ENCODE results near the gene NAA35.

The NAA35 gene

DNA sequence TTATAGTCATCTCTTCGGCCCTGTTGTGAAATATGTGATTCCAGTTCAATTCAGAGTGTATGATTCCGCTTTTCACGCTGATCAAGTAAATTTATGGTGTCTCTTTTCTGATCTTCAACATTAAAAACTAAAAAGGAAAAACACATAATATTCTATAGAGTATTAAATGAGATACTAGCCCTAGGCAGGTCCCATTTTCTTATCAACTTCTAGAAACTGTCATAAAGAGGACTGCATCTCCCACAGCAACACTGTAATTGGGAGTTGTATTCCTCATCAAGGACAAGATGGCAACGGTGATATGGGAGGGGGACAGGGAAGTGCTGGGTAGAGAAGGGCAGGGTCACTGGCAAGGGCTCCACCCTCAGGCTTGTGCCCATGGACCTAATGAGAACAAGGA, 86.8 kb downstream of the NAA35 start:
- no peak overlapping the region for H3K4me3 ChIP-seq (replicated peaks; ENCODE audit: insufficient read depth, low read length)
- no peaks in the 10 kb centered on the region for H3K27me3 ChIP-seq (ENCODE audit: insufficient read depth, poor library complexity, severe bottlenecking)
- no peak overlapping the region for H3K27ac ChIP-seq (replicated peaks)
- no peak for DNase-seq (ENCODE audit: low read depth in 1 of 2, low spot score in 1 of 2)
- TF ChIP-seq POLR2AphosphoS5 (IDR thresholded peaks at IDR 0.05; ENCODE audit: low read depth) (no peak), GABPA (IDR thresholded peaks at IDR 0.05; ENCODE audit: low read depth) (no peak), CTCF (IDR thresholded peaks at IDR 0.05; ENCODE audit: insufficient read depth, low read length) (no peak), SPI1 (IDR thresholded peaks at IDR 0.05; ENCODE audit: borderline replicate concordance, low read depth) (no peak)
- TF ChIP-seq, protein P1, sequence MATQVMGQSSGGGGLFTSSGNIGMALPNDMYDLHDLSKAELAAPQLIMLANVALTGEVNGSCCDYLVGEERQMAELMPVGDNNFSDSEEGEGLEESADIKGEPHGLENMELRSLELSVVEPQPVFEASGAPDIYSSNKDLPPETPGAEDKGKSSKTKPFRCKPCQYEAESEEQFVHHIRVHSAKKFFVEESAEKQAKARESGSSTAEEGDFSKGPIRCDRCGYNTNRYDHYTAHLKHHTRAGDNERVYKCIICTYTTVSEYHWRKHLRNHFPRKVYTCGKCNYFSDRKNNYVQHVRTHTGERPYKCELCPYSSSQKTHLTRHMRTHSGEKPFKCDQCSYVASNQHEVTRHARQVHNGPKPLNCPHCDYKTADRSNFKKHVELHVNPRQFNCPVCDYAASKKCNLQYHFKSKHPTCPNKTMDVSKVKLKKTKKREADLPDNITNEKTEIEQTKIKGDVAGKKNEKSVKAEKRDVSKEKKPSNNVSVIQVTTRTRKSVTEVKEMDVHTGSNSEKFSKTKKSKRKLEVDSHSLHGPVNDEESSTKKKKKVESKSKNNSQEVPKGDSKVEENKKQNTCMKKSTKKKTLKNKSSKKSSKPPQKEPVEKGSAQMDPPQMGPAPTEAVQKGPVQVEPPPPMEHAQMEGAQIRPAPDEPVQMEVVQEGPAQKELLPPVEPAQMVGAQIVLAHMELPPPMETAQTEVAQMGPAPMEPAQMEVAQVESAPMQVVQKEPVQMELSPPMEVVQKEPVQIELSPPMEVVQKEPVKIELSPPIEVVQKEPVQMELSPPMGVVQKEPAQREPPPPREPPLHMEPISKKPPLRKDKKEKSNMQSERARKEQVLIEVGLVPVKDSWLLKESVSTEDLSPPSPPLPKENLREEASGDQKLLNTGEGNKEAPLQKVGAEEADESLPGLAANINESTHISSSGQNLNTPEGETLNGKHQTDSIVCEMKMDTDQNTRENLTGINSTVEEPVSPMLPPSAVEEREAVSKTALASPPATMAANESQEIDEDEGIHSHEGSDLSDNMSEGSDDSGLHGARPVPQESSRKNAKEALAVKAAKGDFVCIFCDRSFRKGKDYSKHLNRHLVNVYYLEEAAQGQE (IDR thresholded peaks at IDR 0.05; ENCODE audit: insufficient replicate concordance, low read depth): no peak

- no peak overlapping the region for H3K4me3 ChIP-seq (replicated peaks; ENCODE audit: insufficient read depth, low read length)
- peak; percentile 16 to 50 for DNase-seq (ENCODE audit: low read depth in 1 of 2, low spot score in 1 of 2)
- no peak overlapping the region for H3K27ac ChIP-seq (replicated peaks)
Observed at GRCh38 chr9:86034863-86035734, 94.2 kb downstream of the NAA35 start.

GRCh38 chr9:86035827-86036440, 95.0 kb downstream of the NAA35 start:
- no peak overlapping the region for H3K4me3 ChIP-seq (replicated peaks; ENCODE audit: insufficient read depth, low read length)
- TF ChIP-seq CTCF (IDR thresholded peaks at IDR 0.05; ENCODE audit: insufficient read depth, low read length) (no peak), POLR2AphosphoS5 (IDR thresholded peaks at IDR 0.05; ENCODE audit: low read depth) (no peak), SPI1 (IDR thresholded peaks at IDR 0.05; ENCODE audit: borderline replicate concordance, low read depth) (no peak), GABPA (IDR thresholded peaks at IDR 0.05; ENCODE audit: low read depth) (no peak)
- TF ChIP-seq, protein P1 (IDR thresholded peaks at IDR 0.05; ENCODE audit: insufficient replicate concordance, low read depth): no peak
- DNase-seq (ENCODE audit: low read depth in 1 of 2, low spot score in 1 of 2): no peak
- no peak overlapping the region for H3K27ac ChIP-seq (replicated peaks)
- no peaks in the 10 kb centered on the region for H3K27me3 ChIP-seq (ENCODE audit: insufficient read depth, poor library complexity, severe bottlenecking)

More at GRCh38 chr9:86034863-86035734, 94.2 kb downstream of the NAA35 start:
- TF ChIP-seq SPI1 (IDR thresholded peaks at IDR 0.05; ENCODE audit: borderline replicate concordance, low read depth) (no peak), CTCF (IDR thresholded peaks at IDR 0.05; ENCODE audit: insufficient read depth, low read length) (peak; percentile 47)
- no peaks in the 10 kb centered on the region for H3K27me3 ChIP-seq (ENCODE audit: insufficient read depth, poor library complexity, severe bottlenecking)

Data from HL-60 (cell line).